ENCODE measurements around the gene PROP1.

DNA sequence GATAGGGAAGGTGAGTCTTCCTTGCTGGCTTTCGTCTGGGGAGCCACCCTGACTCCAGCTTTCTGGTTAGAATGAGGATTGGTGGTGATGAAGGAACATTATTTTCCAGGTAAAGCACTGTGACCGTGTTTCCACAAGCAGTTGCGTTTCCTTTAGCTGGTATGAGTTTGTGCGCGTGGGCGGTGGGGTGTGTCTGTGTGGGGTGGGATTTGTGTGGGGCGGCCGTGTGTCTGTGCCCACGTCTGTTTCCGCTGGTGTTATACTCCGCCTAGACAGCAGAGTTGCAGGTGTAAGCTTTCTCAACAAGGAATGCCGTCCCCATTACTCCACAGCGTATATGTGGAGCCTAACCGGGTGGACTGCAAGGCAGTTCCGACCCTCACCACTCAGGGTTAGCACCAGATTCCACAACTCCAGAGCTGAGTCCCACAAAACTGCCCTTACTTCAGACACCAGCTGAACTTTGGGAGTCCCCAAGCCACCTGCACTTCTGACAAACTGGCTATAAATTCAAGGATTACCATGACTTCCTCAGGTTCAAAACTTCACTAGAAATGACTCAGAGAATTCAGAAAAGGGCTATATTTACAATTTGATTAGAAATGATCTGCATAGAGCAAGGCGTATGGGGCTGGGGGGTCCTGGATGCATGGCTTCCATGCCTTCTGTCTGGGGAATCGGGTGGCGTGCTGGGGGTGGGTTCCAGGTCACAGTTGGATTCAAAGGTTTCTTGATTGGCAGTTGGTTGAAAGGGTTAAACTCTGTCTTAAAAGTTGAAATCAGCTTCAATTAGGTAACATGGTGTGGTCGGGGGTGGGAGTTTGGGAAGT is 29.8 kb downstream of the PROP1 start:
- TF ChIP-seq, protein P1, sequence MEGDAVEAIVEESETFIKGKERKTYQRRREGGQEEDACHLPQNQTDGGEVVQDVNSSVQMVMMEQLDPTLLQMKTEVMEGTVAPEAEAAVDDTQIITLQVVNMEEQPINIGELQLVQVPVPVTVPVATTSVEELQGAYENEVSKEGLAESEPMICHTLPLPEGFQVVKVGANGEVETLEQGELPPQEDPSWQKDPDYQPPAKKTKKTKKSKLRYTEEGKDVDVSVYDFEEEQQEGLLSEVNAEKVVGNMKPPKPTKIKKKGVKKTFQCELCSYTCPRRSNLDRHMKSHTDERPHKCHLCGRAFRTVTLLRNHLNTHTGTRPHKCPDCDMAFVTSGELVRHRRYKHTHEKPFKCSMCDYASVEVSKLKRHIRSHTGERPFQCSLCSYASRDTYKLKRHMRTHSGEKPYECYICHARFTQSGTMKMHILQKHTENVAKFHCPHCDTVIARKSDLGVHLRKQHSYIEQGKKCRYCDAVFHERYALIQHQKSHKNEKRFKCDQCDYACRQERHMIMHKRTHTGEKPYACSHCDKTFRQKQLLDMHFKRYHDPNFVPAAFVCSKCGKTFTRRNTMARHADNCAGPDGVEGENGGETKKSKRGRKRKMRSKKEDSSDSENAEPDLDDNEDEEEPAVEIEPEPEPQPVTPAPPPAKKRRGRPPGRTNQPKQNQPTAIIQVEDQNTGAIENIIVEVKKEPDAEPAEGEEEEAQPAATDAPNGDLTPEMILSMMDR (IDR thresholded peaks at IDR 0.05 in 8 of 11, conservative IDR thresholded peaks at IDR 0.05 in 3 of 11), result no peak
- no peak for TF ChIP-seq POLR2A (IDR thresholded peaks at IDR 0.05)
